Muscle of back (tissue), 11 donors: Measurements from ENCODE around the gene PLEKHA6. TPM values are rescaled to one million over a fixed set of nuclear protein-coding genes. Genes with fewer than 3 reads are reported as not detected.

Experiments used
- DNase-seq, 3 donors: peaks; one replicate each; pipeline versions ENCODE4 v3.0.0 to v3.0.0-alpha.2; 2013
- polyA plus RNA-seq, 10 donors: library from polyadenylated mRNA; unstranded; fragments of 120-200 nt; gene quantifications; one replicate each; pipeline ENCODE4 v1.2.1, GENCODE V29; 2013; ENCODE audit not compliant: insufficient read length in 10 of 10

The PLEKHA6 gene
- polyA plus RNA-seq, 10 donors: 1.7 to 7.2 (median 2.8) TPM

DNA sequence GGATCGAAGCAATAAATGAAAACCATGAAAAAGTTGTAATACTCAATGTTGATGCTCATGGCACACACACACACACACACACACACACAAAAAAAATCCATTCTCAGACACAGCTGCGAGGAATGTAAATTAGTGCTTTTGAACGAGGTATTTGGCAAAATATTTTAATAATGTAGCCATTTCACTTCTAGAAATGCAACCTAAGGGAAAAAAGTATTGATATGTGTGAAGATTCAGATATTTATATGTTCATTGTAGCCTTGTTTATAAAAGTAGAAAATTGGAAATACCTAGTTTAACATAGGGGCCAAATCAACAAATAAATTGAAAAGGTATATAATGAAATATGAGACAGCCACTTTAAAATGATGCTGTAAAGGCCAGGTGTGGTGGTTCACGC is 3.8 kb downstream of the PLEKHA6 start:
- no peak for DNase-seq

DNA sequence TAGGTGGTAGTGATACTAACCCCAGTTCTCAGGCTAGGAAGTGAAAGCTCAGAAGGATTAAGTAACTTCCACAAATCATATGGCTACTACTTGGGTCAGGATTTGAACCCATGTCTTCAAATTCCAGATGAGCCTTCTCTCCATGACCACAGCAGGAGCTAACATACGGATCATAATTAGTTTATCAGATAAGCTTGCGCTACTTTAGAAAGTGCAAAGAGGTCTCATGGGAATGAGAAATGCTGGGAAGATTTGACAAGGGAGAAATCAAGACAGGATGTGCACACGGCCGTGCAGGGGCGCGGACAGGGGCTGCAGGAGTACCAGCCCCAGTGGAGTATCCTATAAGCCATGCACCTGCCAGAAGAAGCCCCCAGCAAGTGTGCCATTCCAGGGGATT is 5.2 kb downstream of the PLEKHA6 start:
- DNase-seq: no peak

DNA sequence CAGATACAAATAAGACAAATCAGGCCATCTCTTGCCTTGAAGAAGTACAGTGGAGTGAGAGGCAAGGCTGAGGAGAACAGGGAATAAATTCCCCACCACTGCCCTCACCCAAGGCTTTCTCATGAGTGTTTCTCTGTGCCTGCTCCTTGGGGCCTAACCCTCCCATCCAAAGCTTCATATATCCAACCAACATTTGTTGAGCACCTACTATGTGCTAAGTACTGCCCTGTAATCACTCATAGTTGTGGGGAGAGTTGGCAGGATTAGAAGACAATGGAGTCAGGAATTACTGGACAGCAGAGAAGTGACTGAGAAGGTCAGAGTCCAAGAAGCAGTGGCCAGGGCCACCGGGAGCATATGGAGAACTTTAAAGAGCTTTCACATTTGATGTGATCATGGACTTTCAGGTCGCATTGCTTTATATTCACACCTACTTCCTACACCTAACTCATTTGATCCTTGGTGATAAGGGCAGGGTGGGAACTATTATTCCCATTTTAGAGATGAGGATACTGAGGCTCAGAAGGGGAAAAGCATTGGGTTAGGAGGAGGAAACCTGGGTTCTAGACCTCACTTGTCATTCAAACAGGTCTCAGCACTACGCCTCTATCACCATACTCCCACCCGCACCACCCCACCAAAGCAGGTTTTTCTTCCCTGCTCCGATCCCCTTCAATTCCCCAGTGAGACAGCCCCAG is 6.4 kb downstream of the PLEKHA6 start:
- DNase-seq: no peak

DNA sequence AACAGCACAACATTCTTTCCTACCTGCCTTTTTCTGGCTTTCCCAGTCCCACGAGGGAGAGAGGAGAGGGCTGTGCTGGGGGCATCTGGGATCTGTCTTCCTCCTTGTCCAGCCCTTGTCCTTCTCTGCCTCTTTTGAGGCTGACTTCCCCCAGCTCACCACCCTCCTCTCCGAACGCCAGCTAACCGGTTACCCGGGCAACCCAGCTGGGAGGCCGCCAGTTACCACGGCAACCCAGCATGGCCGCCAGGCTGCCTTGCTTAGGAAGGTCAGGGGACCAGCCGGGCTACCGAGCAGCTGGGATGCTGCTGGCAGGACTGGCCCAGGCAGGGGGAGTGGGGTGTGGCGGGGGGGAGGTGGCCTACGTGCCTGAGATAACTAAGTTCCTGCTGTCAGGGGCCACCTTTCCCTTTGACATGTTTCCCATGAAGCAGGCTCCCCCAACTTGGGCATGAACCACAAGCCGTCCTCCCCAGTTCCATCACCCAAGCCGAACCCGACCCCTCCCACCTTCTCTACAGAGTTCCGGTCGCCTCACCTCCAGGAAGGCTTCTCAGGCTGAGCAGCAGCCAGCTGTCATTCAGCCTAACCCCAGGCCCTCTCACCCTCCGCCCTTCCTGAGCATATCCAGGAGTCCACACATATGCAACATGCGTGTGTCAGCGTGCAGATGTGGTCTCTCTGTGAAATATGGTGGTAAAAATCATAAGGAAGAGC is 8.7 kb downstream of the PLEKHA6 start:
- peak; percentile 51 to 90 (median 83) for DNase-seq

DNA sequence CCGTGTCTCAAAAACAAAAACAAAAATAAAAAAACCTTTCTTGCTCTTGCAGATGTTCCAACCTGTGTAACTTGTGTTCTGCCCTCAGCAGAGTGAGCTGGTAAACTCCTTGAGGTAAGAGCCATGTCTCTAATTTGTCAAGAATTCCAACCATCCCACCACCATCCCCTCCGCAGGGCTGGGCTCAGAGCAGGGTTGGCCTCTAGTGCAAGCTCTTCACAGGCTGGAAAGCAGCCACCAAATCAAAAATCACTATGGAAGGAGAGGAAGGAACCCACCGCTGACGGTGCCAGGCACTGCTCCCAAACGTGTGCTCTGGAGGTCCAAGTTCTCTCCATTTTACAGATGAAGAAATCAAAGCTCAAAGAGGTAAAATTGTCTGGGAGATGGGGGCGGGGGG is 9.4 kb downstream of the PLEKHA6 start:
- DNase-seq: no peak

DNA sequence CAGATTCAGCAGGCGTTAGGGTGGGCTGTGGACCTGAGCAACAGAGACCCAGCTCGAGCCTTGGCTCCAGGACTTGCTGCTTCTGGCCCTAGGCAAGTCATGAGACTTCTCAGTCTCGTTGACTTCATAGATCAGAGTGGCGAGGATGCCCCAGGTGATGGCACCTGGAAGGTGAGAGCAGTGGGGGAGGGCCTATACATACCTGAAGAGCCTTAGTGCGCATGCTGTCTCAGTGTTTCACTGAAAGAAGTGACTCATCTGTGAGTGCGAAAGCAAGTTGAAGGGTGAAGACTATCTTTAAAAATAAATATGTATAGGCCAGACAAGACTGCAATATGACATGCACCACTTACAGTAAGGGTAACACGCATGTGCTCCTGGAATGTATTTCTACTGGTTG is 10.1 kb downstream of the PLEKHA6 start:
- no peak for DNase-seq

DNA sequence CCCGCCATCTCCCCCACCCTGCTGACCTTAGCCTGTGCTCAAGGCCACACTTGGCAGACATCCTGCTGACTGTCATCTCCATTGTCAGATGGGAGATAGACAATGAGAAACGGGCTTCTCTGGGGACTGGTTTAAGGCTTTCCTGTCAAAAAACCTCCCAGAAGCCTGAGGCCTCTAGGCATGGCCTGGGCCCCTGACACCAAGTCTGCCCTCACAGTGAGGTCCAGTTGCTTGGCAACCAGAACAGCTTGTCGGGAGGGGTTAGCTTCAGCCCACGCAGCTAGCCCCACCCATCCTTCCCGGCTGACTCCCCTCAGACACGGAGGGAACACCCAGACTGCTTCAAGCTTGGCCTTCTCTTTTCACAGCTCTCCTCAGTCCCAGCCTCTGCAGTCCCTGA is 11.0 kb downstream of the PLEKHA6 start:
- DNase-seq: peak; percentile 53 to 92 (median 82)

DNA sequence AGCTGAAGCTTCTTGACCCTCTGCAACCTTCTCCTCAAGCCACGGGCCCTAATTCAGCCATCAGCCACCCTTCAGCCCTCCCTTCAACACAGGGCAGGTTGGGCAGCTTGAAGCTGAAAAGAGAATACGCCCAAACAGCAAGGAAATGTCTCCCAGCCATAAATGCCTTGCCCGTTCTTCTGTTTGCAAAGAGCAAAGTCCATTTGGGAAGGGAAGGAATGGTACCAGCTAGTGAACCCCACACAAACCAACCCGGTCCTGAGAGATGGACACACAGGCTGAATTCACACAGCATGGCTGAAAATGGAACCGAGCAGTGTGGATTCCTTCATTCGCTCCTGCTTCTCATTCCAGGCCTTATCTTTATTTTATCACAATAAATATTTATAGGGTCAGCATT is 11.5 kb downstream of the PLEKHA6 start:
- no peak for DNase-seq

DNA sequence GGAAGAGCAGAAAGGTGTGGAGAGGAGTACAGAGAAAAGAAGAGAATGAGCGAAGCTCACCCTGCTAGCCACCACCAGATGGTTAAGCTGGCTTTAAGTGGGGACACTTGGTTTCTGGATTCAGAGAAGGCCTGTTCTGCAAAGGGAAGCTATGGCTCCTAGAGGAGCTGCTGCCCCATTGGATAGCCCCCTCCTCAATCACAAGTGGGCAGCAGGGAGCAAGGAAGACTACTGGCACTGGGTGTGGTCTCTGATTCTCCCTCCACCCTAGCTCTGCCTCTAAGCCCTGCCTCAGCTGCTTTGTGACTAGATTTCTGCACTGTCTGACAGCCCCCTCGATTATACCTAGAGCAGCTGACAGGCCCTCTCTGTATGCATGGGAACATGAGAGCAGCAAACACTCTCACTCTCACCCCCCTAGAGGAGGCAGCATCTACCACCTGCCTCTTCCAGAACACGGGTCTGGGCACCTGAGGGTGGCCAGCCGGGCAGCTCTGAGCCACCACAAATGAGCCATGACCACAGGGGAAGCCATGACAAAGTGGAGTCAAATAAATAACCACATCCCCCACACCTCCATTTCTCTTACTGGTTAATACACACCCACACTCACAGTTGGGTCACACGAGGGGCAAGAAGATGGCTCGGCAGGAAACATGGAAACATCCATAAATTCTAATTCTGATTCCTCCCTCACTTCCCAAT is 13.6 kb downstream of the PLEKHA6 start:
- no peak for DNase-seq

DNA sequence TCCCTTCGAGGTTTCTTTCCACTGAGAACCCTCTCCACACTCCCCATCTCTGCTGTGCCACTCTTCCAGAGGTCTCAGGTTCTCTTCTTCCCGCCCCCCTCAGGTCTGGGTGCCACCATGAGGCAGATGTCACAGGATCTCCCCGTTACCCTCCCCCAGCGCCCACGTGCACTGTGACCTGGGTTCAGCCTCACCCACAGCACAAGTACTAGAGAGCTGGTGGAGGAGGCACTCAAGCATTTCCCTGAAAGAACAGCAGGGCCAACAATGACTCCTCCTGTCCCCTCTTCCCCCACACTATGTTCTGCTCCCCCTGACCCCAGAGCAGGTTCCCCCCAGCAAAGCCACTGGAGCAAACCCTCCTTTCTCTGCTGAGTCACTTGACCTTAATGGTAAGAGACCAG is 14.3 kb downstream of the PLEKHA6 start:
- no peak for DNase-seq

DNA sequence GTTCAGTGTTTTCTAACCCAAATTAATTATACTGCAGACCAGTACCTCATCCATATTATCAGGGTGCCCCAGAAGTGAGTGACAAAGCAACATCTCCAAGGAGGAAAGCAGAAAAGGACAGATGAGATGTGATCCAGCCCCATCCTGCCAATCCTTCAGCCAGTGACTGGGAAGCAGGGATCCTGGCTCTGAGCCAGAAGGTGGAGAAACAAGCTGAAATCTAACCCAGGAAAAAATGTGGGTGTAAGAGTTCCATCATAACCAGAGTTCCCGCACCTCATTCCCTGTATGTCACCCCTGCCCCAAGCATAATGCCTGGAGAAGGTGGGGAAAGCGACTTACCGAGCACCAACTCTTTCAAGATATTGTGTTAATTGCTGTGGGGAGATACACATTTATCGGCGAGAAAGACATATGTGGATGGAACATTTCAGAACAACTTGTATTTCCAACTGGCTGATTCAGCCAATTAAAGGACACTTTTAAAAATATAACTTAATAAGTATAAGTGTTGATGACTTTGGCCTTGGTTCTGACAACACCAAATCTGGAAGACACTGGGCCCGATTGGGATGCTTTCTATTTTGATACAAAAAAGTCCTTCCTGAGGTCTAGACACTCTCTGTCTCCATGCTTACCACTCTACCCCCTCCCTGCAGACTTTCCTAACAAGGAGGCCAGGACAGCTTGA is 14.9 kb downstream of the PLEKHA6 start:
- no peak for DNase-seq

DNA sequence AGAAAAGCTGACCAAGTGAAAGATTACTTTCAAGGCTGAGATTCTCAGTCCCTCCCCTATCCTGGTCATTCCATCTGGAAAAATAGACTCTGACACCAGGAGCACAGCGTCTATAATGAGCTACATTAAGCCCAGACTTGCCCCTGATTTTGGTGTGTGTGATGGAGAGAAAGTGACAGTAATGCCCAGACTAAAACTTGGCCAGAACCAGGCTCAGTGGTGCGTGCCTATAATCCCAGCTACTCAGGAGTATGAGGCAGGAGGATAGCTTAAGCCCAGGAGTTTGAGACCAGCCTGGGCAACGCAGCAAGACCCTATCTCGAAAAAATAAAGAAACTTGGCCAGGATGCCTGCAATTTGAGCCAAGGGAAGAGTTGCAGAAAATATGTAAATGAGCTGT is 15.9 kb downstream of the PLEKHA6 start:
- DNase-seq: no peak

DNA sequence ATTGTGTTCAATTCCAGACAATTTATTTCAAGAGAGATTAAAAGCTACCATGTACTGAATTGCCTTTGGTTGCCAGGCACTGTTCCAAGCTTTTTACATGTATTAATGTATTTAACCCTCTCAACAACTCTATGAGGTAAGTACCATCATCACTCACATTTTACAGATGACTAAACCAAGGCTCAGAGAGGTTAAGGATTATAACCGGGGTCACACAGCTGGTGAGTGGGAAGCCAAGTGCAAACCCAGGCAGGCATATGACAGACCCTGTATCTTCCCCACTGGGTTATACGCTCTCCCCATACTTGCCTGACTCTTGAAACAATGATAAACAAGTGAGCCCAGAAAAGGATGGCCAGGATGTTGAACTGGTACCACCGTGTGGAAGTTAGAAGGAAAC is 16.5 kb downstream of the PLEKHA6 start:
- no peak for DNase-seq

DNA sequence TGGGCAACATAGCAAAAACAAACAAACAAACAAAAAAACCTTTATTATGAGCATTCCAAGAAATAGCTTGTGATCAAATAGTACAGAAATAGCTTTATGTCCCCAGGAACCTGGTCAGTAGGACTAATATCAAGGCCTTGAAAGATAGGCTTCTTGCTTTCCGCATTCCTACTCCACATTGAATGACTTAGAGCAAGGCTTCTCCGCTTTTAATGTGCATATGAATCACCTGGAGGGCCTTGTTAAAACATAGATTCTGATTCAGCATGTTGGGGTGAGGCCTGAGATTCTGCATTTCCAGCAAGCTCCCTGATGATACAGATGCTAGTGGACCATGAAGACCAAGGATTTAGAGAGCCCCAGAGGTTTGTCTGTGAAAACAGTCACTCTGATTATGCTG is 17.4 kb downstream of the PLEKHA6 start:
- DNase-seq: no peak

DNA sequence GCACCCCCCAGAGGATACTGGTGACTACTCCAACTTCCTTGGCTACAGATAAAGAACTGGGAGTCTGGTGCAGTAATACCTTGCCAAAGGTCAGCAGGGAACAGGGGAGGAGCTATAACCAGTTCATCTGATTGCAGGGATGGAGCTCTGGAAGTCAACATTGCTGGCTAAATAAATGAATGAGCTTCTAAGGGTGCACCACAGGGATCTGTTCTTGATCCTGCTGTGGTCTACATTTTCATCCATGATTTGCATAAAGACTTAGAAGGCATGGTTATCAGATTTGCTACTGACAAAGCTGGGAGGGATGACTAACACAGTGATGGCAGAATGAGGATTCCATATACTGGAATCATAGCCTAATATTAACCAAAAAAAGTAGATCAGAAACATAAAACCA is 18.3 kb downstream of the PLEKHA6 start:
- DNase-seq: peak in 1 of 3 donors; percentile 44

DNA sequence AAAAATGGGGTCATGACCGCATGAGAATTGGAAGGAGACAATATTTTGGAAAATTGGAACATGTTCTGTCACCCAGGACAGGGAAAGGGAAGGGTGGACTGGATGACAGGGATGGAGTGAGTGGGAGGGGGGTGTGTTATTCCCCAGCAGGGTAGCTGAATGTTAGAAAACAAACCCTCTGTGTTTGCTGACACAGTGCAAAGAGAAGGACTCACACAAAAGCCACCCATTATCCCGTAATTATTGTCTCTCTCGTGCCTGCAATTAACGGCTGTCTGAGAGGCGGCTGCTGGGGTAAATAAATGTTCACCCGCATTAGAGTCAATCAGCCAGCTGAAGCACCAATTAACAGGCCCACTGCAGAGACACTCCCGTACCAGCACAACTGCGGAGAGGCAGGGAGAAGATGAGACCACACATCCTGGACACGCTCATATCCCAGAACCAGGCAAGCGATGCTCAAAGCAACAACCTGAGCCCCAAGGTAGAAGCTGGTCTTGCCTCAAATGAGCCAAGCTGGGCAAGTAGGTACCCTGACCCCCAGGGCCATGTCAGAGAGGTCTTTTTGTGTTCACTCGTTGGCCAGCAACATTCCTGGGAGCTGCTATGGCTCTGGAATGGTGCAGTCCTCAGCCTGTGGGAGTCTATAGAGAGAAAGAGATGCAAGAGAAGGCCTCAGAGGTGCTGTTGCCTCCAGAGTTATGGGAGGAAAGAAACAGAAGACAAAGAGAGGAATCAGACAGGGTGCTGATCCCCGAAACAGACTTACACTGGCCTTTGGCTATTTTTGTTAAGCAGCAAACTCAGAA is 19.4 kb downstream of the PLEKHA6 start:
- no peak for DNase-seq

DNA sequence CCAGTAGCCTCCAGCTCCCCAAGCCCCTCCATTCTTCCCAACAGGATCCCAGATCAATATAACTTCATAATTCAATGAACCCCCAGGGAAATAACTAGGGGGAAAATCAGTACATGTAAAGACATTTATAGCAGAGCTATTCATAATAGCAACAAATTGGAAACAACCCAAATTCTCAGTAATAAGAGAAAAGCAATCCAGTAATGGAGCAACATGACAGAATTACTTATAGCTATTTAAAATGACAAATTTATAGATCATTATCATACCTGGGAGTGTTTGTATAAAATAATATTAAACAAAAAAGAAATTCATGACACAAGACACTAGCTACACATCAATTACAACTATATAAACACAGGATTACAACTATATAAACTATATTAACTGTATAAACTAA is 20.2 kb downstream of the PLEKHA6 start:
- DNase-seq: no peak

DNA sequence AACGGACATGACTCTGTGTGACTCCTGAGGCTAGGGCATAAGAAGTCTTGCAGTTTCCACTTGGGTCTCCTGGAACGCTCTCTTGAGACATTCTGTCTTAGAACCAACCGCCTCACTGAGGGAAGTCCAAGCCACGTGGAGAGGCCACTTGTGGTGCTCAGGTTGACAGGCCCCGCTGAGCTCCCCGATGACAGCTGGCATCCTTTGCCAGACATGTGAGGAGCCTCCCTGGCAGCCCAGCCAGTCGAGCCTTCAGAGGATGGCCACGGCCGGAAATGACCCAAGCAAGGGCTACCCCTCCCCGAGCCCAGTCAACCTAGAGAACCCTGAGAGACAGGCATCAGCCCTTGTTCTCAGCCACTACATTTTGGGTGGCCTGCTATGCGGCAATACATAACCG is 20.7 kb downstream of the PLEKHA6 start:
- no peak for DNase-seq

DNA sequence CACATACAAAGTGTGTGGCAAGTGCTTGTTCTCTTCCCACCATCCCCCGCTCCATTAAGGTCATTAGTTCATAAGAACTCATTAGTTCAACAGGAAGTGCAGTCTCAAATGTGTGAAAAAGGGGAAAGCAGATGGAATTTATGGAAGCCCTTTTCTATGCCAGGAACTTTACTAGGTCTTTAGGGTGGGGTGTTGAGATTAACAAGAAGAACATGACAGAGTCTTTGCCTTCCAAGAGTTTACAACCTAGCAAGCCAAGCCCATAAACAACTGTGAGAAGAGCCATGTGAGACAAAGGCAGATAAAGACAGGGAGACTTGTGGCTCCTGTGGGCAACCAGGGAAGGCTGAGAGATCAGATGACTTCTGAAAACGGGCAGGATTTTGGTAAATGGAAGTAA is 21.4 kb downstream of the PLEKHA6 start:
- no peak for DNase-seq

DNA sequence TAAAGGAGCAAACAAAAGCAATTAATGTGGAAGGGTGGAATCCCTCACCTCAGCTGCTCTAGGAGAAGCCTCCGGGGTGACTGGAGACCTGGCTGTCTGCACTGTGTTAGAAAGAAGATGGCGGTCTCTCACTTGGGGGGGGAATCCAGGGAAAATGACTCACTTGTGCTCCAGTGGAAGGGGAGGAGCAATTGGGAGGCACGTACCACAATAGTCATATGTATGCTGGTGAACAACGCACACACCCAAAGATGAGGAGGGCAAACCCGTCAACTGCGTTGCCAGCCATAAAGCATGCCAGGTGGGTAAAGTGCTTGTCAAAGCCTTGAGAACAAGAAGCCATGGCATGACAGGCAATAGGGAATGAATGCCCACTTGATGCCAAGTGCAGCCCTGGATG is 22.1 kb downstream of the PLEKHA6 start:
- no peak for DNase-seq

DNA sequence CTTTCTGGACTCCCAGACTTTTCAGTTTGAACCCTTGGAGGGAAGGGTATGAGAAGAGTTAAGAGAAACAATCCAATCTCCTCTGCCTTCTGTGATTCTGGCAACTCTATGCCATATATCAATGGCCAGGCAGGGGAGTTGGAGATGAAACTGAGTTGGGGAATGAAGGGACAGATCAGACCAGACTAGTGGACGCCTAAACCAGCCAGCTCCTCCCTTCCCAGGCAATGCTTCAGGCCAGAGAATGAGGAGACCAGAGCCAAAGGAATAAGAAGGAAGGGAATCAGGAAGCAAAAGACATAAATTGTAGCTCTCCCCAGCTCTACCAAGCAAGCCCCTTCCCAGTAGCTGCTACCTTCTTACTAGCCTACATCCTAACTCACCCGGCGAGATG is 22.7 kb downstream of the PLEKHA6 start:
- DNase-seq: no peak
